Astrocyte (in vitro differentiated cells and primary cell): ENCODE data around the gene HESX1.

Experiments
- CTCF ChIP-seq: IDR thresholded peaks from 2 replicates; pipeline ENCODE4 v1.5.1; 2011; ENCODE audit warnings: low read depth, mild to moderate bottlenecking, inconsistent platforms, low read length, moderate library complexity; ENCODE audit not compliant: insufficient read depth
- EZH2 ChIP-seq: IDR thresholded peaks from 2 replicates; pipeline ENCODE4 v1.6.1; 2012; ENCODE audit warnings: mild to moderate bottlenecking, low read length, inconsistent platforms; ENCODE audit not compliant: insufficient read depth

DNA sequence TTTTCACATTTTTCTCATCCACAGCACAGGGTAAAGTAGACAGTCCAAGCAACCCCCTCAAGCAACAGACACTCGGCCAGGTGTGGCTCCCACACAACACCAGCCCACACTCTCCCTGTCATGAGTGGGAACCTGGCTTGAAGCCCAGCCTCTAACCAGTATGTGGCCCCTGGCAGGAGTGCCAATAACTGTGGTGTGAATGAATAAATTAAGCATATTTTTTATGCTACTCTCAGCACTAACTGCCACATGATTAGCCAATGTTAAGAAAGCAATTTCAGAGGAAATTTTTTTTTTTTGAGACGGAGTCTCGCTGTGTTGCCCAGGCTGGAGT is 44.5 kb downstream of the HESX1 start:
- no peak for TF ChIP-seq CTCF
- TF ChIP-seq EZH2 = no peak
